GM18909 (cell line): Measurements from ENCODE around the gene TMEM242.
A peak's percentile ranks its signal among the peaks of the same experiment; 100 is the strongest.
"Not testable (repeated sequence)": the region's sequence is repeated elsewhere in the genome, so short reads cannot be mapped to it uniquely, and the experiment has no call there.

Experiments
- ATAC-seq: cut with Tn5 transposase; IDR thresholded peaks from one replicate; pipeline ENCODE4 v1.9.1; 2021; ENCODE audit warnings: mild to moderate bottlenecking; ENCODE audit not compliant: unreplicated experiment, poor library complexity

TMEM242 gene

GRCh38 chr6:157323255-157323965 is at the start of gene TMEM242:
TSS of gene TMEM242 (minus strand) at chr6:157323519. CDS start at chr6:157323499, 20 bp downstream.
- ATAC-seq, result peak; percentile 91

GRCh38 chr6:157372501-157373280 is 49.4 kb upstream of the TMEM242 start:
- ATAC-seq, result no peak

GRCh38 chr6:157370755-157371154 is 47.4 kb upstream of the TMEM242 start:
- ATAC-seq, result no peak

- no peak for ATAC-seq
These were observed 45.2 kb upstream of the TMEM242 start for GRCh38 chr6:157368359-157369049.

GRCh38 chr6:157366648-157367047 is 43.3 kb upstream of the TMEM242 start:
- no peak for ATAC-seq

- ATAC-seq, result no peak
These were observed 41.4 kb upstream of the TMEM242 start for GRCh38 chr6:157364705-157365104.

GRCh38 chr6:157361886-157362285 is 38.6 kb upstream of the TMEM242 start:
- ATAC-seq, result no peak

- no peak for ATAC-seq
These were observed 35.0 kb upstream of the TMEM242 start for GRCh38 chr6:157358287-157358686.

- no peak for ATAC-seq
These were observed 23.1 kb upstream of the TMEM242 start for GRCh38 chr6:157346373-157346772.

GRCh38 chr6:157343732-157344131 is 20.4 kb upstream of the TMEM242 start:
- no peak for ATAC-seq

GRCh38 chr6:157339432-157339831 is 16.1 kb upstream of the TMEM242 start:
- no peak for ATAC-seq

GRCh38 chr6:157337751-157338150 is 14.4 kb upstream of the TMEM242 start:
- ATAC-seq, result no peak

- ATAC-seq, result not testable (repeated sequence)
These were observed 14.0 kb upstream of the TMEM242 start for GRCh38 chr6:157337276-157337675.

GRCh38 chr6:157335829-157336228 is 12.5 kb upstream of the TMEM242 start:
- no peak for ATAC-seq

GRCh38 chr6:157333956-157334355 is 10.6 kb upstream of the TMEM242 start:
- no peak for ATAC-seq

GRCh38 chr6:157333537-157333936 is 10.2 kb upstream of the TMEM242 start:
- no peak for ATAC-seq

GRCh38 chr6:157332813-157333212 is 9.5 kb upstream of the TMEM242 start:
- ATAC-seq, result no peak

- ATAC-seq, result no peak
These were observed 7.5 kb upstream of the TMEM242 start for GRCh38 chr6:157330831-157331230.

- ATAC-seq, result no peak
These were observed 6.5 kb upstream of the TMEM242 start for GRCh38 chr6:157329829-157330228.

GRCh38 chr6:157328108-157328692 is 4.9 kb upstream of the TMEM242 start:
- ATAC-seq, result no peak

- ATAC-seq, result no peak
These were observed 3.7 kb upstream of the TMEM242 start for GRCh38 chr6:157326979-157327378.
